NCI-H2227 (cell line): ENCODE results near the gene ZAR1.

Source experiments
- DNase-seq: peaks from one replicate; lab custom pipeline; 2025; ENCODE audit not compliant: unreplicated experiment; lab: John Stamatoyannopoulos, UW

The ZAR1 gene

GRCh38 chr4:48489683-48490011 is 405 bp upstream of the ZAR1 start:
- no peak for DNase-seq

- DNase-seq = no peak
Measured at GRCh38 chr4:48490680-48491513, 845 bp downstream of the ZAR1 start.

- DNase-seq = no peak
Measured at GRCh38 chr4:48491514-48492176, 1.6 kb downstream of the ZAR1 start.

- no peak for DNase-seq
Measured at GRCh38 chr4:48493452-48494100, 3.5 kb downstream of the ZAR1 start.

- DNase-seq = no peak
Measured at GRCh38 chr4:48495941-48496340, 5.9 kb downstream of the ZAR1 start.

GRCh38 chr4:48498895-48499294 is 8.8 kb downstream of the ZAR1 start:
- DNase-seq = no peak

- DNase-seq = no peak
Measured at GRCh38 chr4:48499551-48500066, 9.6 kb downstream of the ZAR1 start.

GRCh38 chr4:48503233-48504025 is 13.4 kb downstream of the ZAR1 start:
- DNase-seq = no peak

GRCh38 chr4:48504026-48504330 is 13.9 kb downstream of the ZAR1 start:
- DNase-seq = no peak

- DNase-seq = no peak
Measured at GRCh38 chr4:48504352-48504751, 14.3 kb downstream of the ZAR1 start.

GRCh38 chr4:48506716-48507115 is 16.7 kb downstream of the ZAR1 start:
- DNase-seq = no peak

GRCh38 chr4:48509543-48509942 is 19.5 kb downstream of the ZAR1 start:
- no peak for DNase-seq

- no peak for DNase-seq
Measured at GRCh38 chr4:48518143-48518542, 28.1 kb downstream of the ZAR1 start.

- DNase-seq = no peak
Measured at GRCh38 chr4:48526406-48526805, 36.4 kb downstream of the ZAR1 start.

GRCh38 chr4:48538358-48538757 is 48.3 kb downstream of the ZAR1 start:
- DNase-seq = no peak

GRCh38 chr4:48539597-48539996 is 49.5 kb downstream of the ZAR1 start:
- DNase-seq = no peak

- DNase-seq = no peak
Measured at GRCh38 chr4:48542888-48543287, 52.8 kb downstream of the ZAR1 start.

- no peak for DNase-seq
Measured at GRCh38 chr4:48543796-48544195, 53.7 kb downstream of the ZAR1 start.
